H9 (cell line): ENCODE data around the gene ZC3H12C. TPM values are rescaled to one million over a fixed set of nuclear protein-coding genes. Genes with fewer than 3 reads are reported as not detected.

Experiments
- DNase-seq: peaks from one replicate; pipeline ENCODE4 v3.0.0-alpha.2; 2017
- H2AFZ ChIP-seq: one replicate; pipeline ENCODE4 v1.6.1; 2013; ENCODE audit warnings: mild to moderate bottlenecking, low read length, control low read depth, moderate library complexity
- H2AK5ac ChIP-seq: 2 replicates; pipeline ENCODE4 v1.6.1; 2013; ENCODE audit warnings: low read length, control low read depth, mixed read lengths; ENCODE audit not compliant: insufficient read length
- H2BK120ac ChIP-seq: one replicate; pipeline ENCODE4 v1.6.1; 2013; ENCODE audit warnings: low read depth, mild to moderate bottlenecking, low read length, control low read depth, inconsistent platforms; ENCODE audit not compliant: poor library complexity, severe bottlenecking
- H2BK12ac ChIP-seq: 2 replicates; pipeline ENCODE4 v1.6.1; 2013; ENCODE audit warnings: low read length, control low read depth, mixed read lengths, low read depth; ENCODE audit not compliant: insufficient read length
- H2BK15ac ChIP-seq: 2 replicates; pipeline ENCODE4 v1.6.1; 2013; ENCODE audit warnings: low read depth, low read length, control low read depth
- H2BK20ac ChIP-seq: one replicate; pipeline ENCODE4 v1.6.1; 2013; ENCODE audit warnings: low read depth, mild to moderate bottlenecking, low read length, control low read depth, inconsistent platforms; ENCODE audit not compliant: poor library complexity, severe bottlenecking
- H2BK5ac ChIP-seq: 2 replicates; pipeline ENCODE4 v1.6.1; 2013; ENCODE audit warnings: low read length, control low read depth, mixed read lengths; ENCODE audit not compliant: insufficient read length
- H3K14ac ChIP-seq: 2 replicates; pipeline ENCODE4 v1.6.1; 2013; ENCODE audit warnings: low read length, control low read depth; ENCODE audit not compliant: insufficient read depth
- H3K18ac ChIP-seq: 2 replicates; pipeline ENCODE4 v1.6.1; 2013; ENCODE audit warnings: low read depth, mild to moderate bottlenecking, mixed read lengths, low read length, control low read depth; ENCODE audit not compliant: insufficient read length
- H3K23ac ChIP-seq: 2 replicates; pipeline ENCODE4 v1.6.1; 2013; ENCODE audit warnings: low read length, control low read depth, mixed read lengths, low read depth; ENCODE audit not compliant: insufficient read length
- H3K23me2 ChIP-seq: 2 replicates; pipeline ENCODE4 v1.6.1; 2013; ENCODE audit warnings: low read depth, mild to moderate bottlenecking, mixed read lengths, low read length, control low read depth; ENCODE audit not compliant: insufficient read length, poor library complexity, severe bottlenecking
- H3K27ac ChIP-seq: 2 replicates; pipeline ENCODE4 v1.5.1; 2013; ENCODE audit warnings: low read length, control low read depth, mixed read lengths, low read depth; ENCODE audit not compliant: insufficient read length
- H3K27me3 ChIP-seq: 2 replicates; pipeline ENCODE4 v1.6.1; 2013; ENCODE audit warnings: low read length, control low read depth, inconsistent platforms; ENCODE audit not compliant: insufficient read depth
- H3K4ac ChIP-seq: 2 replicates; pipeline ENCODE4 v1.6.1; 2013; ENCODE audit warnings: low read depth, mild to moderate bottlenecking, control low read depth, inconsistent platforms, low read length, moderate library complexity
- H3K4me1 ChIP-seq: 2 replicates; pipeline ENCODE4 v1.6.1; 2013; ENCODE audit warnings: low read length, control low read depth, inconsistent platforms; ENCODE audit not compliant: insufficient read depth
- H3K4me2 ChIP-seq: 2 replicates; pipeline ENCODE4 v1.6.1; 2013; ENCODE audit warnings: low read length, control low read depth, mixed read lengths; ENCODE audit not compliant: insufficient read length, insufficient read depth
- H3K56ac ChIP-seq: 2 replicates; pipeline ENCODE4 v1.6.1; 2013; ENCODE audit warnings: low read depth, mild to moderate bottlenecking, mixed read lengths, low read length, control low read depth; ENCODE audit not compliant: insufficient read length
- H3K79me1 ChIP-seq: 2 replicates; pipeline ENCODE4 v1.6.1; 2013; ENCODE audit warnings: low read depth, mild to moderate bottlenecking, moderate library complexity, low read length, control low read depth, inconsistent platforms; ENCODE audit not compliant: insufficient read depth, poor library complexity, severe bottlenecking
- H3K79me2 ChIP-seq: 2 replicates; pipeline ENCODE4 v1.6.1; 2013; ENCODE audit warnings: low read length, control low read depth, inconsistent platforms; ENCODE audit not compliant: insufficient read depth
- H3K9ac ChIP-seq: 2 replicates; pipeline ENCODE4 v1.6.1; 2013; ENCODE audit warnings: low read length, control low read depth, mixed read lengths; ENCODE audit not compliant: insufficient read length; ENCODE audit errors: extremely low read depth
- H3K9me3 ChIP-seq: one replicate; pipeline ENCODE4 v1.6.1; 2013; ENCODE audit warnings: low read depth, low read length, inconsistent platforms; ENCODE audit not compliant: control insufficient read depth
- H3T11ph ChIP-seq: one replicate; pipeline ENCODE4 v1.6.1; 2013; ENCODE audit warnings: mild to moderate bottlenecking, low read length, control low read depth, inconsistent platforms
- H4K20me1 ChIP-seq: one replicate; pipeline ENCODE4 v1.6.1; 2013; ENCODE audit not compliant: control insufficient read depth, insufficient read length, insufficient read depth
- H4K5ac ChIP-seq: 2 replicates; pipeline ENCODE4 v1.6.1; 2013; ENCODE audit warnings: low read depth, mild to moderate bottlenecking, mixed read lengths, low read length, control low read depth; ENCODE audit not compliant: insufficient read length
- H4K8ac ChIP-seq: replicated peaks from 2 replicates; pipeline ENCODE4 v1.6.1; 2013; ENCODE audit warnings: low read length, control low read depth, mixed read lengths, low read depth; ENCODE audit not compliant: insufficient read length
- H4K91ac ChIP-seq: 2 replicates; pipeline ENCODE4 v1.6.1; 2013; ENCODE audit warnings: low read depth, mild to moderate bottlenecking, moderate library complexity, mixed read lengths, low read length, control low read depth; ENCODE audit not compliant: insufficient read length
- H3K27ac Mint-ChIP-seq, 3 experiments: 2 replicates in 2 of 3; 3 replicates in 1 of 3; pipeline ENCODE4 v1.8.0; 2020 to 2021; ENCODE audit warnings: mixed read lengths in 3 of 3, mild to moderate bottlenecking in 1 of 3, moderate library complexity in 1 of 3
- H3K27me3 Mint-ChIP-seq: 2 replicates; pipeline ENCODE4 v1.8.0; 2021; ENCODE audit warnings: low read depth, mild to moderate bottlenecking, moderate library complexity, mixed read lengths
- H3K36me3 Mint-ChIP-seq, 3 experiments: 2 replicates in 2 of 3; 3 replicates in 1 of 3; pipeline ENCODE4 v1.8.0; 2020 to 2021; ENCODE audit warnings: low read depth in 3 of 3, mixed read lengths in 3 of 3; ENCODE audit not compliant: insufficient read depth in 1 of 3
- H3K4me1 Mint-ChIP-seq, 2 experiments: 2 replicates each; pipeline ENCODE4 v1.8.0; 2020; ENCODE audit warnings: mixed read lengths in 2 of 2
- H3K4me3 Mint-ChIP-seq, 2 experiments: 2 replicates in 1 of 2; 3 replicates in 1 of 2; pipeline ENCODE4 v1.8.0; 2020 to 2021; ENCODE audit warnings: mild to moderate bottlenecking in 2 of 2, mixed read lengths in 2 of 2, moderate library complexity in 1 of 2
- H3K9me3 Mint-ChIP-seq, 2 experiments: 2 replicates in 1 of 2; 3 replicates in 1 of 2; pipeline ENCODE4 v1.8.0; 2020; ENCODE audit warnings: mild to moderate bottlenecking in 2 of 2, mixed read lengths in 2 of 2, moderate library complexity in 1 of 2
- WGBS: extraction: QIAGEN DNeasy Blood & Tissue Kit; methylation state at CpG from one replicate; pipeline ENCODE4 v1.1.7; 2013; ENCODE audit warnings: missing lambda C conversion rate, low lambda C conversion rate, mixed read lengths; ENCODE audit not compliant: insufficient read length; ENCODE audit errors: extremely low coverage; 5-methylcytosine and 5-hydroxymethylcytosine counted together
- total RNA-seq: library from RNA; stranded (reverse); gene quantifications from 2 replicates; pipeline ENCODE4 v1.2.1, GENCODE V29; 2021
- TF ChIP-seq, protein P1 (sequence below): fragments of 200-600 bp; sonication (generic); conservative IDR thresholded peaks from 3 replicates; pipeline ENCODE4 v1.8.0; 2021; ENCODE audit warnings: antibody characterized with exemption, mild to moderate bottlenecking

Gene ZC3H12C
- total RNA-seq, 1 experiment from 2014 or later = 4.8 TPM

DNA sequence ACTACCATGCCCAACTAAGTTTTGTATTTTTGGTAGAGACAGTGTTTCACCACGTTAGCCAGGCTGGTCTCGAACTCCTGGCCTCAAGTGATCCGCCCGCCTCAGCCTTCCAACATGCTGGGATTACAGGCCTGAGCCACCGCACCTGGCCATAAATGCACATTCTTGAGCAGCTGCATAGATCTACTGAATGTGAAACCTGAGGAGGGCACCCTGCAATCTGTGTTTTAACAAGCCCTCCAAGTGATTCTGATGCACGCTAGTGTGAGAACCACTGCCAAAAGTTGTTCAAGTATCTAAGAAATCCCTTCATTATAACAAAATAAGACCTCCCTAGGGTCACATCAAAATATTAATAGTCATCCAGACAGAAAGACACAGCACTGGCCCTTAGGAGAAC lies 113.9 kb downstream of the ZC3H12C start:
- Histone ChIP-seq H2BK120ac (no peak overlapping the region), H3K23me2 (no peaks in the 10 kb centered on the region), H2BK12ac (no peak overlapping the region), H3K4me1 (no peaks in the 10 kb centered on the region; the same call in 1 of the 2 replicates), H3K23ac (no peak overlapping the region), H4K20me1 (no peaks in the 10 kb centered on the region), H2BK5ac (no peak overlapping the region), H3K14ac (no peak overlapping the region), H2BK20ac (no peak overlapping the region), H3T11ph (no peak overlapping the region), H3K9me3 (no peaks in the 10 kb centered on the region), H2BK15ac (no peak overlapping the region), H3K79me1 (no peaks in the 10 kb centered on the region), H4K5ac (no peak overlapping the region), H3K18ac (no peak overlapping the region), H3K4me2 (no peak overlapping the region), H3K27me3 (no peaks in the 10 kb centered on the region), H2AFZ (no peak overlapping the region), H3K79me2 (no peaks in the 10 kb centered on the region), H3K27ac (no peak overlapping the region), H2AK5ac (no peak overlapping the region), H4K91ac (no peak overlapping the region), H3K9ac (no peak overlapping the region), H4K8ac (no peak overlapping the region), H3K56ac (no peak overlapping the region), H3K4ac (no peak overlapping the region)
- Mint-ChIP-seq H3K27me3 (peaks cover 2% of the 10 kb centered on the region; the same call in 1 of the 2 replicates), H3K9me3 (peaks cover 5 to 7% of the 10 kb centered on the region in 2 experiments; a peak in 4 of 5 replicates), H3K36me3 (peaks cover 2 to 4% (median 2%) of the 10 kb centered on the region in 3 experiments; a peak in 2 of 7 replicates), H3K27ac (no peak overlapping the region), H3K4me3 (no peak overlapping the region), H3K4me1 (peaks cover 13 to 19% of the 10 kb centered on the region in 2 experiments)
- TF ChIP-seq, protein P1, sequence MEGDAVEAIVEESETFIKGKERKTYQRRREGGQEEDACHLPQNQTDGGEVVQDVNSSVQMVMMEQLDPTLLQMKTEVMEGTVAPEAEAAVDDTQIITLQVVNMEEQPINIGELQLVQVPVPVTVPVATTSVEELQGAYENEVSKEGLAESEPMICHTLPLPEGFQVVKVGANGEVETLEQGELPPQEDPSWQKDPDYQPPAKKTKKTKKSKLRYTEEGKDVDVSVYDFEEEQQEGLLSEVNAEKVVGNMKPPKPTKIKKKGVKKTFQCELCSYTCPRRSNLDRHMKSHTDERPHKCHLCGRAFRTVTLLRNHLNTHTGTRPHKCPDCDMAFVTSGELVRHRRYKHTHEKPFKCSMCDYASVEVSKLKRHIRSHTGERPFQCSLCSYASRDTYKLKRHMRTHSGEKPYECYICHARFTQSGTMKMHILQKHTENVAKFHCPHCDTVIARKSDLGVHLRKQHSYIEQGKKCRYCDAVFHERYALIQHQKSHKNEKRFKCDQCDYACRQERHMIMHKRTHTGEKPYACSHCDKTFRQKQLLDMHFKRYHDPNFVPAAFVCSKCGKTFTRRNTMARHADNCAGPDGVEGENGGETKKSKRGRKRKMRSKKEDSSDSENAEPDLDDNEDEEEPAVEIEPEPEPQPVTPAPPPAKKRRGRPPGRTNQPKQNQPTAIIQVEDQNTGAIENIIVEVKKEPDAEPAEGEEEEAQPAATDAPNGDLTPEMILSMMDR = no peak
- DNase-seq = no peak
- no CpG with 5 or more reads among the region's 6 CpGs for WGBS
